Suppressor macrophage (primary cell): Measurements from ENCODE around the gene STXBP5.

ENCODE experiments used
- DNase-seq, 4 experiments: peaks; one replicate each; pipeline ENCODE4 v3.0.0-alpha.2; 2020 to 2022

The STXBP5 gene

GRCh38 chr6:147211831-147212230, 7.6 kb downstream of the STXBP5 start:
- peak in 2 of 4 experiments; percentile 10 to 32 for DNase-seq

DNA sequence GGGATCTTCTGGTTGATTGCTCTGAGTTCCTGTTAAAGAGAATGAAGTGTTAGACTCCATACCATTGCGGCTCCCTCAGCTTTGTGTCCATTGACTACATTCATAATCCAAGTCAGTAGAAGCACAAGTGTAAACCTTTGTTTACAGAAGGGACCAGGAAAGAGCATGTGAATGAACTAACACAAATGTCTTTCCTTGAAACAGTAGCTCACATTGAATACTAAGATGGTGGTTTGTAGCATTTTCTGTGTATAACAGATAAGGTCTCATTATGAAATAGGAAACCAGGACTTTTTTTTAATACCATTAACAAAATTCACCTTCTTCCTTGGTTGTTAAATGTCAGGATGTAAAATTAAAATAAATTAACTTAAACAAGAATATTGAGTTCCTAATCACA, 8.4 kb downstream of the STXBP5 start:
- no peak for DNase-seq

DNA sequence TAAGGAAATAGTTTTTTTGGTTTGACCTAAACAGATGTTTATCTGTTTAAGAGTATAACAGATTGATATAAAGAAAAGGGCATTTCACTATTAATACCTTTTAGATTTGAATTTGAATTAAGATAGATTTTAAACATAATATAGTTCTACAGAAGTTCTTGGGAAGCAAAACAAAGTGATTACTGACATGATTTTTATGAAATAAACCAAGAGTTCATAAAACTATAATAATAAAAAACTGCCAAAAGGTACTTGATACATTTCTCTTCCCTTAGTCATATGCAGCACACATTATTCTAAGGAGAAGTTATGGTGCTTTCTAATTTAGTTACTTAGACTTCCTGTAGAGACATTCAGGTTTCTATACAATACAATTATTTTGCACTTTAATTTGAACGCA, 9.6 kb downstream of the STXBP5 start:
- no peak for DNase-seq

DNA sequence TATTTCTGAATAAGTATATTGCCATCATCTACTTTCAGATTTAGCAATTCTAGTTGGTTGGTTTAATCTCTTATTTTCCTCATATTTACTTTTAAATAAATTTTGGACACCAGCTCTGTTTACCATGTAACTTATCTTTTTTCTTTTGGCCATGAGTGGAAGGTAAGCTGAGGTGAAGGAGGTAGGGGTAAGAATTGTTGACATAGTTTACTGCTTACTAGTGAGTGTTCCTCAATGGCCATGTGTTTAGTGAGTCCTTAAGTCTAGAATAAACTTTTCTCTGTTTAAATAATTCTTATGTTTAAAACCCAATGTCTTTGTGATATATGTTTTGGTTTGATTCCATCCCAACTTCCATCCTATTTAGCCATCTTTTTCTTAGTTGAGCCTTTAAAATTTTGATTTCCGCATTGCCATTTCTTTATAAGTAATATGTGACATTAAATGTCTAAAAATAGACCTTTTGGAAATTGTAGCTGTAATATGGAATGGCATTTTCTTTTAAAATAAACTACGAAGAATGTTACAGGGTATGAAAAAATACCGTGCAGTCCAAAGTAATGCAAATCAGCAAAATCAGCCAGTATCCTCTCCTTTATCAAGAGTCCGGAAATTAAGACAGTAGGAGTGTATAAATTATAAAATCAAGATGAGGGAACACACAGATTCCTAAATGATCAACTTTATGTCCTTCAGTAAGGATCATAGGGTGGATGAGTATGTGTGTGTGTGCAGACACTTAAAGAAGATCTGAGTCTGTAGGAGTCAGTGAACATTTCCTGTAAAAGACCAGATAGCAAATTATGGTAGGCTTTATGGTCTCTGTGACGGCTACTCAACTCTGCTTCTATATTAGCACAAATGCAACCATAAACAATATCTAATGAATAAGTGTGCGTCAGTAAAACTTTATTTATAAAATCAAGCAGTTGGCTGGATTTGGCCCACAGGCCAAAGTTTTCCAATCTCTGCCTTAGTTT, 10.3 kb downstream of the STXBP5 start:
- DNase-seq: no peak

- no peak for DNase-seq
These were observed 12.7 kb downstream of the STXBP5 start for GRCh38 chr6:147216915-147217314.

- DNase-seq: no peak
These were observed 13.7 kb downstream of the STXBP5 start for GRCh38 chr6:147217840-147218404.

- no peak for DNase-seq
These were observed 14.6 kb downstream of the STXBP5 start for GRCh38 chr6:147218797-147219196.

- no peak for DNase-seq
These were observed 15.2 kb downstream of the STXBP5 start for GRCh38 chr6:147219463-147219862.

DNA sequence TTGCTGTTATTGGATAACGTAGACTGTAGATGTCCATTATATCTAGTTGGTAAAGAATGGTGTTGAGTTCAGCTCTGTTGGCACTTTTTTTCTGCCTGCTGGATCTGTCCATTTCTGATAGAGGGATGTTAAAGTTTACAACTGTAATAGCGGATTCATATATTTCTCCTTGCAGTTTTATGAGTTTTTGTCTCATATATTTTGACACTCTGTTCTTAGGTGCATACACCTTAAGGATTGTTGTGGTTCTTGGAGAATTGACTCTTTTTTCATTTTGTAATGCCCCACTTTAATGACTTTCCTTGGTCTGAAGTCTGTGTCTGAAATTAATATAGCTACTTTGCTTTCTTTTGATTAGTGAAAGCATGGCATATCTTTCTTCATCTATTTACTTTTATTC, 16.1 kb downstream of the STXBP5 start:
- DNase-seq: no peak

DNA sequence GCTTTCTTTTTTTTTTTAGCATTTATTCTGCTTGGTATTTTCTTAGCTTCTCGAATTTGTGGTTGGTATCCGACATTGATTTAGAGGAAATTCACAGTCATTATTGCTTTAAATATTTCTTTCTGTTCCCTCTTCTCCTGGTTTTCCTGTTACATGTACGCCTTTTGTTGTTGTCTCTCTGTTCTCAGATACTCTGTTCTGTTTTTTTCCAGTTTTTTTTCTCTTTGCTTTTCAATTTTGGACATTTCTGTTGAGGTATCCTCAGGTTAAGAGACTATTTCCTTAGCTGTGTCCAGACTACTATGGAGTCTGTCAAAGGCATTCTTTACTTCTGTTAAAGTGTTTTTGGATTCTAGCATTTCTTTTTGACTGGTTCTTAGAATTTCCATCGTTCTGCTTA, 17.5 kb downstream of the STXBP5 start:
- peak in 1 of 4 experiments; percentile 6 for DNase-seq

- DNase-seq: peak; percentile 5 to 29 (median 18)
These were observed 18.1 kb downstream of the STXBP5 start for GRCh38 chr6:147222160-147222838.

- no peak for DNase-seq
These were observed 19.5 kb downstream of the STXBP5 start for GRCh38 chr6:147223736-147224135.

DNA sequence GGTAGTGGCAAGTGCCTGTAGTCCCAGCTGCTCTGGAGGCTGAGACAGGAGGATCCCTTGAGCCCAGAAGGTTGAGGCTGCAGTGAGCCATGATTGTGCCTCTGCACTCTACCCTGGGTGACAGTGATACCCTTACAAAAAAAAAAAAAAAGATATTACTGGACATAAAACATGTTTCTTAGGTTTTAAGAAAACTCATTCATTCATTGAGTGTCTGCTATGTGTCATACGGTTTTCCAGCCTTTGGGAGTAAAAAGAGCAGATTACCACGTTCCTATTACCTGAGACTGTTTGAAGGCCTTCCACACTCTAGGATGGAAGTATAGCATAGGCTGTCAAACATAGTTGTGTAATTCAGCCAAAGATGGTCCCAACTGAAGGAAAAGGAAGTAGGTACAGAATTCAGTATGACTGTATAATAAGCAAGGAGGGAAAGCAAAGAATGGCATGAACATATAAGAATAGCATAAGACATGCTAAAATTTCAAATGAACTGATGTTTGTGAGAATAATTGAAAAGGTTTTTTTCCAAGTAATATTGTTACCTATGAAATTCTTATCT, 22.0 kb downstream of the STXBP5 start:
- DNase-seq: peak in 2 of 4 experiments; percentile 4 to 11

DNA sequence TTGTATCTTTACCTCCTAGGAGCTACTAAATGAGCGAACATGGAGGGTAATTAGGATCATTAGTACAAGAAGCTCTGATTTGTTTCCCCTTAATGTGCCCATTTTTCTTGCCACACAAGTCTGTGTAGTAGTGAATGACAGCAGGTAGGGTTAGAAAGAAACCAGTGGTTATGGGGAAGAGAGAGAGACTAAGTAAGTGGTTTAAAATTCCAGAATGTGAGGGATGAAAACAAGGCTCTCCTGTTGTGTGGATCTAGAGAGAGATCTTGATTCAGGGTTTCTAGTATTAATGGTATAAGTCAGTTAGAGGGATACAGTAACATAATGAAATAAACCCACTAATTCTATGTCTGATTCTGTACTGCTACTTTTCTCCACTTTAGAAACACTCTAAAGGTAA, 22.7 kb downstream of the STXBP5 start:
- no peak for DNase-seq

DNA sequence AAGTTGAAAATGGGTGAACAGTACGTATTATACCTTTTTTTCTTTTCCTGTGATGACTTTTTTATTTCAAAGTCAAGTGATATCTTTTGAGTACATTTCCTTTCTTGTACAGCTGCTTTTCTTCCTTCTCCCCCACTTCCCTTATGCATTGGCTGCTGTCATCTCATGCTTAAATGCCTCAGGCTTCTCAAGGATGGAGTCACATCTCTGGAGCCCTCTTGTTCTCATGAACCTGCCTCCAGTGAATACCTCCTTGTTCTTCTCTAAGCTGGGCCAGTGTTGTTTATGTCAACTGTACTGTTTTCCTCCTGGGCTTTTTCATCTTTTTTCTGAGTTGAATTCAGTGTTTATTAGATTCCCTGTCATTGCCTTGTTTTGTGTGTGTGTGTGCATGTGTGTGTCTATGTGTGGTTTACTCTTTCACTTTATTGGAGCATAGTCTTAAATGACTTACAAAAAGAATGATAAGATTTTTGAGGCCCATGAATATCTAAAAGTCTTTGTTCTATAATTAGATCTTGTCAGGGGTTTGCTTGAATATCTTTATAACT, 23.6 kb downstream of the STXBP5 start:
- DNase-seq: peak in 1 of 4 experiments; percentile 6

DNA sequence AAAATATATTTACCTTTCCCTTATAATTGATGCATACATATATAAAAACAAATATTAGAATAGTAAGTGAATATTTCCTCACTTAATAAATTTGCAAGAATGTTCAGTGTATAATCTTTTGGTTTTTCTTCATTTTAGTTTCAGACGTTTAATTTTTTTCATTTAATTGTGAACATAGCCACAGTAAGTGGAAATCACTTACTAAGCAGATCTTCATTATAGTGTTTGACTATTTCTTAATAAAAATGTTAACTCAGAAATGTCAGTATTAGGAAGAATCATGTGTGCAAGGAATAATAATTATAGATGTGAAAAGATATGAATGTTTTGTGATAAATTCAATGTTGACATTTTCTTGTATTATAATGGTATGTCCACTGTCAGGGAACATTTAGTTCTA, 27.4 kb downstream of the STXBP5 start:
- DNase-seq: no peak

GRCh38 chr6:147234685-147235084, 30.5 kb downstream of the STXBP5 start:
- no peak for DNase-seq

DNA sequence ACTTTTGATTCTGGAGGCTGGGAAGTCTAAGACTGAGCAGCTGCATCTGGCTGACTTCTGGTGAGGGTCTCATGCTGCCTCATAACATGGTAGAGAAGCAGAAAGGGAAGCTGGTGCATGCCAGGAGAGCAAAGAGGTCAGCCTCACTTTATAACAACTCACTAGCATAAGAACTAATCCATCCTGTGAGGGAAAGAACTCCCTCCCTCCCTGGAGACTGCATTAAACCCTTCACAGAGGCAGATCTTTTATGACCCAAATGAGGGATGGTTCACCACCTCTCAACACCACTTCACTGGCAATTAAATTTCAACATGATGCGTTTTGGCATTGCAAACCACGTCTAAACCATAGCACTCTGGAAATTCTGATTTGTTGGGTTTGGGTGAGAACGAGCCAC, 33.9 kb downstream of the STXBP5 start:
- no peak for DNase-seq

DNA sequence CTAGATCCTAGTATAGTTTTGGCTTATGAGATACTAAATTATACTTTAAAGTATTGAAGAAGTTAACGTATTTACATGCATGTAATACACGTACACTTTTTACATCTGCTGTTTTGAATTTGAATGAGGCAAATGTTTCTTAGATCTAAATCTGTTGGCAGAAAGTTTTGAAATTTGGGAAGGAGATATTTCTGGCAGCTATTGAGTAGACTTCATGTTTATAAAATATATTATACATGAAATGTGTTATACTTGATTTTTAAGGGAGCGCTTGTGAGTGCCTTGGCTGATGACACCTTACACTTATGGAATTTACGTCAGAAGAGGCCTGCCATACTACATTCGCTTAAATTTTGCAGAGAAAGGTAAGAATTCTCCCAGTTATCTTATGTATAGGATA, 34.7 kb downstream of the STXBP5 start:
- DNase-seq: no peak

- no peak for DNase-seq
These were observed 40.6 kb downstream of the STXBP5 start for GRCh38 chr6:147244832-147245231.

GRCh38 chr6:147245693-147246092, 41.5 kb downstream of the STXBP5 start:
- DNase-seq: no peak

- no peak for DNase-seq
These were observed 42.8 kb downstream of the STXBP5 start for GRCh38 chr6:147246853-147247635.
